Measurements from ENCODE around the gene XPC. TPM values are rescaled to one million over a fixed set of nuclear protein-coding genes. Genes with fewer than 3 reads are reported as not detected.

XPC gene
- total RNA-seq, 2 donors from 2014 or later: 24.5 to 51.4 TPM

GRCh38 chr3:14210843-14211594, 32.6 kb upstream of the XPC start:
- no peaks in the 10 kb centered on the region for H3K36me3 Mint-ChIP-seq
- H3K27ac Mint-ChIP-seq: peak overlapping the region in 1 of 2 donors; percentile 23
- DNase-seq (ENCODE audit: low spot score in 2 of 2) (no peak), ATAC-seq (no peak)
- H3K9me3 Mint-ChIP-seq: no peaks in the 10 kb centered on the region

- H3K27ac Mint-ChIP-seq: no peak overlapping the region
- H3K36me3 Mint-ChIP-seq: no peaks in the 10 kb centered on the region
- ATAC-seq (no peak), DNase-seq (ENCODE audit: low spot score in 2 of 2) (no peak)
- H3K9me3 Mint-ChIP-seq: no peaks in the 10 kb centered on the region
These were observed 31.9 kb upstream of the XPC start for GRCh38 chr3:14210290-14210688.

GRCh38 chr3:14209581-14210289, 31.3 kb upstream of the XPC start:
- H3K9me3 Mint-ChIP-seq: no peaks in the 10 kb centered on the region

GRCh38 chr3:14208977-14209394, 30.6 kb upstream of the XPC start:
- H3K36me3 Mint-ChIP-seq: no peaks in the 10 kb centered on the region

More at GRCh38 chr3:14209581-14210289, 31.3 kb upstream of the XPC start:
- ATAC-seq: no peak
- no peak overlapping the region for H3K27ac Mint-ChIP-seq
- DNase-seq (ENCODE audit: low spot score in 2 of 2): no peak
- H3K36me3 Mint-ChIP-seq: no peaks in the 10 kb centered on the region

GRCh38 chr3:14208168-14208567, 29.8 kb upstream of the XPC start:
- no peak for ATAC-seq
- Mint-ChIP-seq H3K9me3 (no peaks in the 10 kb centered on the region), H3K27ac (no peak overlapping the region), H3K36me3 (no peaks in the 10 kb centered on the region)
- no peak for DNase-seq (ENCODE audit: low spot score in 2 of 2)

More at GRCh38 chr3:14208977-14209394, 30.6 kb upstream of the XPC start:
- DNase-seq (ENCODE audit: low spot score in 2 of 2) (no peak), ATAC-seq (no peak)
- Mint-ChIP-seq H3K27ac (no peak overlapping the region), H3K9me3 (no peaks in the 10 kb centered on the region)

- no peak for ATAC-seq
- Mint-ChIP-seq H3K27ac (no peak overlapping the region), H3K9me3 (no peaks in the 10 kb centered on the region), H3K36me3 (no peaks in the 10 kb centered on the region)
- no peak for DNase-seq (ENCODE audit: low spot score in 2 of 2)
These were observed 28.3 kb upstream of the XPC start for GRCh38 chr3:14206548-14207177.

GRCh38 chr3:14204515-14205284, 26.3 kb upstream of the XPC start:
- Mint-ChIP-seq H3K27ac (no peak overlapping the region), H3K9me3 (no peaks in the 10 kb centered on the region), H3K36me3 (no peaks in the 10 kb centered on the region)
- no peak for ATAC-seq
- no peak for DNase-seq (ENCODE audit: low spot score in 2 of 2)

GRCh38 chr3:14203521-14204079, 25.2 kb upstream of the XPC start:
- DNase-seq (ENCODE audit: low spot score in 2 of 2) (peak in 1 of 2 donors; percentile 27), ATAC-seq (peak; percentile 52 to 57)
- H3K36me3 Mint-ChIP-seq: peaks cover 0 to 6% of the 10 kb centered on the region in 2 donors
- peak overlapping the region in 1 of 2 donors; percentile 61 for H3K27ac Mint-ChIP-seq
- no peaks in the 10 kb centered on the region for H3K9me3 Mint-ChIP-seq

- DNase-seq (ENCODE audit: low spot score in 2 of 2) (no peak), ATAC-seq (peak in 1 of 2 donors; percentile 28)
- Mint-ChIP-seq H3K27ac (peak overlapping the region in 1 of 2 donors; percentile 61), H3K9me3 (no peaks in the 10 kb centered on the region), H3K36me3 (peaks cover 5 to 8% of the 10 kb centered on the region in 2 donors)
These were observed 24.6 kb upstream of the XPC start for GRCh38 chr3:14202874-14203520.

GRCh38 chr3:14201940-14202684, 23.7 kb upstream of the XPC start:
- Mint-ChIP-seq H3K9me3 (no peaks in the 10 kb centered on the region), H3K27ac (no peak overlapping the region), H3K36me3 (peaks cover 5 to 13% of the 10 kb centered on the region in 2 donors)
- DNase-seq (ENCODE audit: low spot score in 2 of 2) (no peak), ATAC-seq (no peak)

GRCh38 chr3:14200841-14201240, 22.4 kb upstream of the XPC start:
- H3K9me3 Mint-ChIP-seq: no peaks in the 10 kb centered on the region
- no peak for DNase-seq (ENCODE audit: low spot score in 2 of 2)
- peaks cover 5 to 13% of the 10 kb centered on the region in 2 donors for H3K36me3 Mint-ChIP-seq
- ATAC-seq: no peak
- peak overlapping the region in 1 of 2 donors; percentile 30 for H3K27ac Mint-ChIP-seq

- ATAC-seq (no peak), DNase-seq (ENCODE audit: low spot score in 2 of 2) (no peak)
- Mint-ChIP-seq H3K36me3 (peaks cover 5 to 13% of the 10 kb centered on the region in 2 donors), H3K9me3 (no peaks in the 10 kb centered on the region), H3K27ac (peak overlapping the region in 1 of 2 donors; percentile 1)
These were observed 21.9 kb upstream of the XPC start for GRCh38 chr3:14200276-14200675.

- H3K36me3 Mint-ChIP-seq: peaks cover 5 to 13% of the 10 kb centered on the region in 2 donors
- no peaks in the 10 kb centered on the region for H3K9me3 Mint-ChIP-seq
- DNase-seq (ENCODE audit: low spot score in 2 of 2) (no peak), ATAC-seq (no peak)
- H3K27ac Mint-ChIP-seq: peak overlapping the region; percentile 1 to 38
These were observed 21.2 kb upstream of the XPC start for GRCh38 chr3:14199641-14200040.

- Mint-ChIP-seq H3K36me3 (peaks cover 14 to 30% of the 10 kb centered on the region in 2 donors), H3K9me3 (peaks cover 0 to 2% of the 10 kb centered on the region in 2 donors), H3K27ac (no peak overlapping the region)
- DNase-seq (ENCODE audit: low spot score in 2 of 2) (no peak), ATAC-seq (no peak)
These were observed 16.5 kb upstream of the XPC start for GRCh38 chr3:14194865-14195264.

GRCh38 chr3:14188041-14188754, 9.8 kb upstream of the XPC start:
- Mint-ChIP-seq H3K36me3 (peaks cover 21 to 61% of the 10 kb centered on the region in 2 donors), H3K9me3 (peaks cover 0 to 4% of the 10 kb centered on the region in 2 donors), H3K27ac (no peak overlapping the region)
- no peak for DNase-seq (ENCODE audit: low spot score in 2 of 2)
- no peak for ATAC-seq
